GM18873 (cell line): ENCODE measurements around the gene FLNA.
"Not testable (repeated sequence)": the region's sequence is repeated elsewhere in the genome, so short reads cannot be mapped to it uniquely, and the experiment has no call there.

ENCODE experiments used
- ATAC-seq: cut with Tn5 transposase; IDR thresholded peaks from one replicate; pipeline ENCODE4 v1.9.1; 2021; ENCODE audit warnings: mild to moderate bottlenecking, moderate library complexity, moderate number of reproducible peaks; ENCODE audit not compliant: unreplicated experiment, low FRiP score

FLNA gene

DNA sequence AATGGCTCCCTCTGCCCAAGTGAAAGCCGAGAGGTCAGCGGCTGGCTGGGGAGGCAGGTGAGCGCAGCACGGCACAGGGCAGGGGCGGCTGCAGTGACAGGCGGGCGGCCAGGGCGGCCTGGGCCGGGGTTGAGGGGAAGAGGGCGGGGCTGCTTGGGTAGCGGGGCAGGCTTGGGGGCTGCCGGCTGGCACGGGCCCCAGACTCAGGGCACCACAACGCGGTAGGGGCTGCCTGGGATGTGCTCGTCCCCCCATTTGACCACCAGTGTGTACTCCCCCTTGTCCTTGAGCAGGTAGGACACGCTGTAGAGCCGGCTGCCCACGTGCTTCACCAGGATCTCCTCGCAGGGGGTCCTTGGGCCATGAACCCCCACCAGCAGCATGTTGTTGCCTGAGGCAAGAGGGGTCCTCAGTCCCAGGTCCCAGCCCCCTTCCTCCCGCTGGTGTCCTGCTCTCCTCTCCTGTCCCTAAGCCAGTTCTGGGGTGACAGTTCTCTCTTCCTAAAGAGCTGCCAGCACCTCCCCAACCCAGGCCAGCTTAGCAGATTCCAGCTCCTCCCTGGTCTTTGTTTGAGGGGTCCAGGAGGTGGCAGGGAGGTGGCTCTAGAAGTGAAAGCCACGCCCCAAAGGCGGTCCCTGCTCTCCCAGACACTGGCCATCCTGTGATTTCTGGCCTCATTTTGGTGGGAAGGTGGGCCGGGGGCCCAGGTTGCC, 25.6 kb downstream of the FLNA start:
- ATAC-seq: no peak

DNA sequence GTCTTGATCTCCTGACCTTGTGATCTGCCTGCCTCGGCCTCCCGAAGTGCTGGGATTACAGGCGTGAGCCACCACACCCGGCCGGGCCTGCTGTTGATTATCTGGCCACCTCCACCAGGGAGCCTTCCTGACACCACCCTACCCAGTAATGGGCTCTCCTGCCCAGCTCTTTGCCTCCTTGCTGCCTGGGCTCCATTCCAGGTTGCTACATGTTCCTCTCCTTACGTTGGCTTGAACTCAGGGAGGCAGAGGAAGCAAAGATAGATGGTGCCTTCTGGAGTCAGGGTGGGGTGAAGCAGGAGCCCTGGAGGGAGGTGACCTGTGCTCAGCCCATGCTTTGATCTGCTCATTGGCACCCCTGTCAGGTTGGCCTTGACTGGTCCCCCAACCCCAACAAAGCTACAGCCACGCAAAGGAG, 26.3 kb downstream of the FLNA start:
- no peak for ATAC-seq

DNA sequence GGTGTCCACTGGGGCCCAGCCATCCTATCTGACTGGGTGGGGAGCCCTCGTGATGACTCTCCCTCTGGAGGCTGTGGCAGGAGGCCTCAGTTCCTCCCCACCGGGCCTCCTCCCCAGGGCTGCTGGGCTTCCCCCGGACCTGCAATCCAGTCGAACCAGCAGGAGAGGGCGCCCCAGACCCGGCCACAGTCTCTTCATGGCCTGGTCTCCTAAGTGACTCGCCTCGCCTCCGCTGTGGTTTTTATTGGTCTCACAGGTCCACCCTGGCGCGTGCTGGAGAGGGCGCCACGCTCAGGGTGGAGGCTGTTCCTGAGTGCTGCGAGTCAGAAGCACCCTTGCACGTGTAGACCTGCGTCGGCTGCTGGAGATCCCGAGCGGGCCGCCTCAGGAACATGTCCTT, 30.8 kb downstream of the FLNA start:
- not testable (repeated sequence) for ATAC-seq

DNA sequence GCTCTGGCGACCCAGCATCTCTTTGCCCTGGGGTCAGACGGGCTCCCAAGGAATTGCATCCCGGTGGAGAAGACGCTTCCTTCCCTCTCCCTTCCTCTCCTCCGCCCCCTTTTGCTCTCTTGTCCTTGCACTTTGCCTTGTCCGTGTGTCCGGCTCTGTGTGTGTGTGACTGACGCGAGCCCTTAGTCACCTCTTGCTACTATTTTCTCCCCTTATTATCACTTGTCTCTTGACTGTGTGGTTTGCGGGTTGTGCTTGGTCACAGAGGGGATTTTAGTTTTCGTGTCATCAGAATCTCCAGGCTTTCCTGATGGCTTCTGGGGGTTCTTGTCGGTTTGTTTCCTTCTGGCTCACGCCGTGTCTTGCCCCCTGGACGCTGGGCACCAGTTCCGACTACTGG, 31.4 kb downstream of the FLNA start:
- not testable (repeated sequence) for ATAC-seq

DNA sequence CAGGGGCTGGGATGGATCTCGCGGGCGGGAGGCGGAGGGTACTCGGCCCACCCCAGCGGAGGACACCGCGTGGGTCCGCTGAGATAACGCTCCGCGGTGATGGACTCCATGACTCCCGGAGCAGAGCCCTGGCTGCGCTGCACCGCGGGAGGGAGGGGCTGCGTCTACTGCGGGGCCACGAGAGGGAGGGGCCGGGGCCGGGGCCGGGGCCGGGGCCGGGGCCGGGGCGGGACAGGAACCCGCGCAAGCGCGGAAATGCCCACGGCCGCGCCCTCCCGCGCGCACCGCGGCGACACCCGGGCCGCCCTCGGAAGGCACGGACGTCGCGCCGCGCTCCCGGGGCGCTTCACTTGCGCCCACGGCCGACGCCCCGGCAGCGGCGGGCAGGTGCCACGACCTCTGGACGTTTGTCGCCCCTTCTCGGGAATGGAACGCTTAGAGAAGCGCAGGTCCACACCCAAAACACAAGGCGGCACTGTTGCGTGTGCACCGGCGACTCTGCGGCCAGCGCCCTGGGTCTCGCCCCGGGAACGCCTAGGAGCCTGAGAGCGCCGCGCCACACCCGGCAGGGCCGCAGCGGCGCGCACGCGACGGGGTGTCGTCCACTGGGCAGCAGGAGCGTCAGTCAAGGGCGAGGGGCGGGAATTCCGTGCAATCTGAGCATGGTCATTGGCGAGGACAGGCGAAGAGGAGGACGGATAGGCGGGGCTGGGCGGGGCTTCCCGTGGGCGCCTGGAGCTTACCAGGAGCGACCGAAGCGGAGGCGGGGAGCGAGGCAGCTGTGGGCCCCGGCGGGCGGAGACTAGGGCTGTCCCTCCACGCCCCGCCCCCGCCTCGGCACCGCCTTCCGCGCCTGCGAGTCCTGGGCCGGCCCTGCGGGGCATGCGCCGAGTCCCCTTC, 32.8 kb downstream of the FLNA start:
- ATAC-seq: peak; percentile 60

DNA sequence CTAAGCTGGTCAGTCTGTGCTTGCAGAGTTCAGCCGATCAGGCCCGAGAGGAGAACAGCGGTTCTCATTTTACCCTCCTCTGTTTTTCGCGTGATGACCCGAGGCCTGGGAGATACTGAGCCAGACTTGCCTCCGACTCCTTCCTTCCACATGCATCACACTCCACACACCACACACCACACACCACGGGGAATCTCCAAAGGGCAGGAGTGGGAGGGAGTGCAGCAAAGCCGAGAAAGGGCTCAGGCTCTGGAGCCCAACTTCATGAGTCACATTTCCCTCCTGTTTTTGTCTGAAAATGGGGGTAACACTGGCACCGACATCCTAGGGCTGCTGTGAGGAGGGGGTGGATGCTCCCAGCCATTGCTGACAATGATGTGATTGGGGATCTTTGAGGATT, 39.9 kb downstream of the FLNA start:
- ATAC-seq: no peak

DNA sequence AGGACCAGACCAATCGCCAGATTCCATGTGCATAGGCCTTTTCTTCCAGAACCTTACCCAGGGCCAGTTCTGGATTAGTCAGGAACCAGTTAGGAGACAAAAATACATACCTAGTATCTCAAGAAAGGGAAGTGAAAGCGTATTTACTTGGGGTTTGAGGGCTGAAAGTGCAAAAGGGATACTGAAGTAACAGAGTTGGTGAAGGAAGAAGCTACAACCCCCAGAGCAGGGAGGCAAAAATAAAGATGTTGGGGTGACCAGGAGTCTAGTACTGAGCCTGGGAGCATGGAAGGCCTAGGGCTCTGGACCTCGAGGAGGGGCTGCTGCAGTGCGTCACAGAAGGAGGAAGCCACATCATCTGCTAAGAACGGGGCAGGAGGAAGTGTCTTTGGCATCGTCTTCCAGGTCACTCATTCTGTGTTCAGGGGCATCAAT, 40.6 kb downstream of the FLNA start:
- no peak for ATAC-seq

DNA sequence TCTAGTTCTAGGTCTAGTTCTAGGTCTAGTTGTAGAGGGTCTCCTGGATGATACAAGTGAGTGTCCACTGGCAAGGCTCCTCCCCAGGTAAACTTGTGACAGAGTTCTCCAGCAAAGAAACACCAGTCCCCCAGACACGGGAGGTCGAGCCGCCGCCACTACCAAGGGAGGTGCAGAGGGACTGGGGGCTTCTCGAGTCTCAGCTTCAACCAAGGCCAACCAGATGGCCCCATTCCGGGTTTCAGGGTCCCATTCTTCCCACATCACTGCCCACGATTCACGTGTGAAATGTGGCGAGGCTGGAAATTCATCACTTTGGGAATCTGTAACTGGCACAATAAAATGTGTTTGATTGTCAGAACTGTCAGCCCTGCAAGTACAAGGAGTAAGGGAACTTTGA, 41.3 kb downstream of the FLNA start:
- no peak for ATAC-seq

DNA sequence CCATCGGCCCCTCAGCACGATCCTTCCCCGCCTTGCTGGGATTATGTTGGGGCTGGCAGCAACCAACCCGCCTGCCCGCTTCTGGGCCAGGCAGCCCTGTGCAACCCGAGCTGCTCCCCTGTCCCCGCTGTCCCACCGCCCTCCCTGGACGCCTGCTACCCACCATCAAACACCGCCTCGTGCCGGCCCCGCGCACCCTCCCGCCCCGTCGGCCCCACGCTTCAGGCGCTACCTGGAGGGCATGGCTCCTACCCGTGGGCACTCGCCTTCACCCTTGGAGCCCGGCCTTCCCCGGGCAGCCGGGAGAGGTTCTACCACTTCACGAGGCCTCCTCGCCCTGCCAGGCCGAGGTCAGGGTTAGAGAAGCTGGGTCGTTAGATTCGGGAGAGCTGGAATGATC, 41.9 kb downstream of the FLNA start:
- ATAC-seq: no peak

DNA sequence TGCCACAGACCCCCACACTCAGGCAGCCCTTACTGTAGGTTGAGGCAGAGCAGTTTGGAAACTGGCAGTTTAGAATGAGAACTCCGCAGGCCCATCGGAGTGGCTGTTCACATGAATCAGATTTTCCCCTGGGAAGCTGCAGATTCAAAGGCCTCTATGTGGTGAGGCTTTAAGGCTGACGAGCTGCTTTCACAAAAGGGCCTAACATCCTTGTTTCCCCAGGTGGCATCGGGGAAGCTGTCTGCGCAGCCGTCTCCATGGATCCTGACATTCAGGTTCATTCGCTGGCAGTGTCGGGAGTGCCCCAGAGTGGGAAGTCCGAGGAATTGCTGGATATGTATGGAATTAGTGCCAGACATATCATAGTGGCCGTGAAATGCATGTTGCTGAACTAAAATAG, 45.1 kb downstream of the FLNA start:
- no peak for ATAC-seq

DNA sequence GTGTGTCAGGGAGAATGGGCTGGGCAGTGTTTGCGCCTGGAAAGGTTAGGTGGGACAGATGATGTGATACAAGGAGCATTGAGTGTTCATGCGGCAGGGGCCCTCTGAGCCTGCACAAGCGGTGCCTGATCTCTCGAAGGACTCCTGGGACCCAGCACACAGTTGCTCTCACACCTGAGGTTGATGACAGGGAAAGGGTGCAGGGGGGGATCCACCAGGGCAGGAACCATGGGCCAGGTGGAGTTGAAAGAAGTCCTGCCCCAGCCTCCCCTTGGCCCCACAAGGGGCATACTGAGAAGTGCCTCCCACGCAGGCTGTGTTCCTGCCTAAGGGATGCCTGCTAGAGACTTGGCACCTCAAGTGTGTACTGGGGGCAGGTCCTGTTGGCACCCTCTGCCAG, 45.8 kb downstream of the FLNA start:
- no peak for ATAC-seq

DNA sequence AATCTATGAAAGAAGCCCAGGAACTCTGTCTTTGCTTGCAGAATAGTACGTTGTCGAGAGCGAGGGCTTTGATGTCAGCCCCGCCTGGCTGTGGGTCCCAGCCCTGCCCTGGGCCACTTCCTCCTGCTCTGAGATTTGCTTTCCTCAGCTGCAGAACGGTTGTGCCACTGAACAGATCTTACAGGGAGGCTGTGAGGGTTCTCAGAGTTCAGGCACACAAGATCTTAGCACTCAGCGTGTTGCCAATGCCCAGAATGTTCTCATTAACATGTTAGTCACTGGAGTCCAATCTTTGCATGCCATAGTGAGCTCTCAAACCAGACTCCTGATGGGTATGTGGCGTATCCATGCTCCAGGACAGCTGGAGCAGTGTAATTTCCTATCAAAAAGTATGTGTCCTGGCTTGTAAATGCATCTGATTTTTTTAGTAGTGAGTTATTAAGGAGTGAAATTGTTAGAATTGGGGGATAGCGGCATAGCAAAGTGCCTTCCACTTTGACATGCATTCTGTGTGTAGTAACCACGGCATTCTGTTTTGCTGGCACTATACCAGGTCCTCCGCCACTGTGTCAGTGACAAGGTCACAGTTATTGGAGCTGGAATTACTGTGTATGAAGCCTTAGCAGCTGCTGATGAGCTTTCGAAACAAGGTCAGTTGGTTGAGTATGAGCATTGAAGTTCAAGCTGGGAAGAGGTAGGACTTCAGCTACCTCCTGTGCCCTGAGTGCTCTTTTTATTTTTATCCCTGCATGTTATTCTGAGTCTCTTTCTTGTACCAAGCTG, 47.2 kb downstream of the FLNA start:
- no peak for ATAC-seq

DNA sequence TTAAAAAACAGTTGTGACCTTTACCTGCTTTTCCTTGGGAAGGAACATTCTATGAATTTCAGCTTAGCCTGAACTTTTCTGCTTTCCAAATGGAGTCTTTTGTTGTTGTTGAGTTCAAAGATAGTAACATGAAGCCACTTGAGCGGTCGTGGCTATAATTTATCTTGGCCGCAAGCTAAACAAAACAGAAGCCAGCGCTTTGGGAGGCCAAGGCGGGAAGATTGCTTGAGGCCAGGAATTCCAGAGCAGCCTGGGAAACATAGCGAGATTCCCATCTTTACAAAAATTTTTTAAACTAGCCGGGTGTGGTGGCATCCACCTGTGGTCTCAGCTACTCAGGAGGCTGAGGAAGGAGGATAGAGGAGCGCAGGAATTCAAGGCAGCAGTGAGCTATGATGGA, 48.9 kb downstream of the FLNA start:
- ATAC-seq: no peak

DNA sequence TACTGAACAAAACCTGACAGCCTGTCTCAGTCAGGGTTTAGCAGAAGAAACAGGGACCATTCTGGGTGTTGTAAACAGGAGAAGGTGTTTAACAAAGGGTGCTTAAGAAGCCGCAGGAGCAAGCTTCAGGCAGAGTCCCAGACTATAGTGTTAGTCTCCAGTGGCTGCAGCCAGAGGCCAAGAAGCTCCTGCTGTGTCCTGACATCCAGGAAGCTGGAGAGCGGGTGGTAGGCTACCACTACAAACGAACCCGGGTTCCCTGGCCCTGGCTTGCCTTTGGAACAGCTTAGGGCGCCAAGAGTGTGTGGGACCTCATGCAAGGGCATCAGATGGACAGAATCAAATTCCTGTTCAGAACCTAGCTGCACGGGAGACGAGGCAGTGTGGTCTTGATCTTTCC, 50.9 kb downstream of the FLNA start:
- no peak for ATAC-seq

DNA sequence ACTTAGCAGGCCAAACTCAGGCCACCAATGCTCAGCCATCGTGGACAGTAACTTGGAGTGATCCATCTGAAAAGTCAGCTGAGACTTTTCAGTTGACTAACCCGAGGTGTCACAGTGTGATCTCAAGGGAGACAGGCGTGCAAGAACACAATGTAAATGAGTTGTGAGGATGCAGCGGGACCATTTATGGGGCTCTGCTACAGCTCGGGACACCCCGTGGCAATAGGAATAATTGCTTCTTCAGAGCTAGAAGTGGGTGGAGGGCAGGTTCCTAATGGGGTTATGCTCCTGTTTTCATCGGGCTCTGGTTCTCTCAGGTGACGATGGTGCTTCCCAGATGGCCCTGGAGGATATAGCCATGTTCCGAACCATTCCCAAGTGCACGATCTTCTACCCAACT, 51.5 kb downstream of the FLNA start:
- no peak for ATAC-seq

DNA sequence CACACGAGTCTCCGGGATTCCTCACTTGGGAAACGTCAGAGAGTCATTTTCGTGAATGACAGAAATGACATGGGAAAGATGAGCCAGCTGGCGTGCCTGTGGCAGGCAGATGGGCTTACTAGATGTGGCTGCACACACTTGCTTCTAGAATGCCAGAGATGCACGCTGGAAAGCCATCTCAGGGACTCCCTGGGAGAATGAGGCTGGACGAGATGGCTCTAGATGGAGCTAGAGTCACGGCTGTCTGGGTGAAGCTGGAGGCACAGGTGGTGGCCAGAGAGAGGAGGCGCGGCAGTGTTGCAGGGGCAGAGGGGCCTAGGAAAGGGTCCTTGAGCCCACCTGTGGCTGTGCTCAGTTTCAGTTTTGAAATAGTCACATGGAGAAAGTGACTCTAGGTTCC, 52.8 kb downstream of the FLNA start:
- ATAC-seq: no peak

DNA sequence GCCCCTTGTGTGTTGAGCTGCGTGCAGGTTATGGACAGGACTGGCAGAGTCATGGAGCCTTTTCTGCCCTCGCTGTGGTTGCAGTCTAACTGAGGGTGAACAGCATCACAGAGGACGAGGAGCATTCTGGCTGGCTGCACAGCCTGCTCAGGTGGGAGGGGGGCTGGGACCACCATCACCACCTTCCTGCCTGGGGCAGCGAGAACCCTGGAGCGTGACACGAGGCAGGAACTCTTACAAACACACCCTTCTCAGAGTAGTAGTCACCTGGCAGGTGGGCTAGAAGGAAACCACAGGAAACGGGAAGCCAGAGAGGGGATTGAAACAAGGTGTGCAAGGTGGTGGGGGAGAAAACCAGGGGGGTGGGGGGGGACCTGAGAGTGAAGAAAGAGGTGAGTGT, 53.3 kb downstream of the FLNA start:
- ATAC-seq: no peak

DNA sequence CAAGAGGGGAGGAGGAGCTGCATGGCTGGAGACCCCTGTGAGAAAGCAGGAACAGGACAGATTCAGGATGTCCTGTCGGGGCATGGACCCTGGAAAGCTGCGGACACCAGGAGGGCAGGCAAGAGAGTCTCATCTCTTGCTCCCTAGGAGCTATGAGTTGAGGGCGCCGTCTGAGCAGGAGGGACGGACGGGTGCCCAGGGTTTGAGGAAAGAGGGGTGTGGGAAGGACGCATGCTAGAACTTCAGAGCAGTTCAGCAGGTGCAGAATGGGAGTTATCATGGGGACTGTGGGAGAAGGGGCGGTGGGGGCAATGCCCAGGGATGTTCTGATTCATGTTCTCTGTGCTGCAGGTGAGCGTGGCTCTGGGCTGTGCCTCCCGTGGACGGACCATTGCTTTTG, 54.0 kb downstream of the FLNA start:
- no peak for ATAC-seq

DNA sequence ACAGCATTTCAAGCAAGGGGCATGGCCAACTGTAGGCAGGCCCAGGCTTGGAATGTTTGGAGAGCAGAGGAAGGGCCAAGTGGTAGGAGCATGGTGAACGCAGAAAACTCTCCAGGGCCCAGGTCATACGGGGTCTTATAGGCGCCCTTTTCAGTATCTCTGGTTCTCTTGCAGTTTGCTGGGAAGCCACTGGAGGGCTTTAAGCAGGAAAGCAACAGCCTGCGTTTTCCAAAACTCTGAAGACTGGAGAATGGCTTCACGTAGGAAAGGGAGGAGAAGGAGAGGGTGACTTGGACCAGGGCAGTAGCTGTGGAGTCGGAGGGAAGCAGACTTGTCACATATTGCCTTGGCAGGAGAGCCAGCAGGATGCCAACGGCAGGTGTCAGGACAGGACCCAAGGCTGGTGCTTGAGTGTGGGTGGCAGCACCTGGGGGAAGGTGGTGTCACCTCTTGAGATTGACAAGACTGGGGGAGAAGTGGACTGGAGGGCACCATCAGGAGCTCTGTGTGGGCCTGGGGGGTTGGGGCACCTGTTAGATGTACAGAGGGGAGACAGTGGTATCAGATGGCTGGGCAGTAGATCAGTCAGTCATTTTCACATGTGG, 56.9 kb downstream of the FLNA start:
- ATAC-seq: no peak

DNA sequence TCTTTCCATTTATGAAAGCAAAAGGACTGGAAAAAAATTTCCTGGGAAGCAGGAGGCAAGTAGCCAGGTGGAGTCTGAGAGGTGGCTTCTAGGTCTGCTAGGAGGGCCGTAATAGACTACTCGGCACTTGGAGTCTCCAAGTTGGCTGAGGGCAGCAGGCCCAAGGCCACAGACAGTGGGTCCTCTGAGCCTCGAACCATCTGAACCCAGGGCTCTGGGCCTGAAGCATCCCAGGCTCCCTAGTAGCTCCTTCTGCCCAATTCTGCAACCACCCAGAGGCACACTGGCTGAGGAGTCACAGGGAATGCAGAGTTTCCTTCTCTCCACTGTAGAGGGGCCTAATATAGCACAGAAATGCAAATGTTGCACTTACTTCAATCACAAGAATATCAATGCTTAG, 59.0 kb downstream of the FLNA start:
- ATAC-seq: no peak

DNA sequence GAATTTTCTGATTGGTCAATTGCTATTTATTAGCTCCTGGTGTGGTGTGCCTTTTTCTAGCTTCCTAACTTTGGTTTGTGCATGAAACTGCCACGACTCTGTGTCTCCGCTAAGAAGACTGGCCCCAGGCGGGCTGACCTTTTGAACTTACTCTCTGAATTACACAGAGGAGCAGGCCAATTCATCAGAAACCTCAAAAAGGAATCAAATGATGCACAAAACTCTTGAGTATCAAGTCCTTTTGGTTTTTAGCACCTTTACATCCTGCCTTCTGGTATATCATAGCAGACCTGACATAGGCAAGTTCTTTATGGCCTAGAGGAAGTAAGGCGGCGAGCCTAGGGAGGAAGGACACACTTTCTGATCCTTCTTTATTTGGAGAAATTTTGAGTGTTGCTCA, 61.3 kb downstream of the FLNA start:
- no peak for ATAC-seq
